Activated naive CD8-positive, alpha-beta T cell treated with anti-CD3 and anti-CD28 coated beads, Interleukin-2, amount 10 ng/mL, durations not matched to agents 7 days and 5 days (primary cell): ENCODE measurements around the gene FSD1L. TPM values are rescaled to one million over a fixed set of nuclear protein-coding genes. Genes with fewer than 3 reads are reported as not detected.
"Not testable (repeated sequence)": the region's sequence is repeated elsewhere in the genome, so short reads cannot be mapped to it uniquely, and the experiment has no call there.

Experiments used
- ATAC-seq: fragments of 150-1000 bp; cut with Tn5 transposase; one replicate; pipeline ENCODE4 v1.10.0; 2021; ENCODE audit warnings: low read depth, moderate library complexity
- POLR2A ChIA-PET: fragments of 350-600 bp; sonication (Branson Sonifier 250); formaldehyde crosslinking; loops from one replicate; lab custom pipeline; 2021; ENCODE audit warnings: antibody characterized with exemption; lab: Charles Lee
- DNase-seq: peaks from one replicate; pipeline ENCODE4 v3.0.0; 2021
- H3K27ac Mint-ChIP-seq: one replicate; pipeline ENCODE4 v1.8.0; 2022; ENCODE audit warnings: mild to moderate bottlenecking, mixed read lengths
- H3K27me3 Mint-ChIP-seq: one replicate; pipeline ENCODE4 v1.8.0; 2022; ENCODE audit warnings: mild to moderate bottlenecking, moderate library complexity, mixed read lengths
- H3K36me3 Mint-ChIP-seq: one replicate; pipeline ENCODE4 v1.8.0; 2021; ENCODE audit warnings: mild to moderate bottlenecking, mixed read lengths
- H3K4me1 Mint-ChIP-seq: one replicate; pipeline ENCODE4 v1.8.0; 2021; ENCODE audit warnings: mixed read lengths
- H3K4me3 Mint-ChIP-seq: one replicate; pipeline ENCODE4 v1.8.0; 2022; ENCODE audit warnings: mild to moderate bottlenecking, moderate library complexity, mixed read lengths
- H3K9me3 Mint-ChIP-seq: one replicate; pipeline ENCODE4 v1.8.0; 2021; ENCODE audit warnings: mixed read lengths
- total RNA-seq, 2 experiments: library from RNA; stranded (reverse); gene quantifications; one replicate each; pipeline ENCODE4 v1.2.3, GENCODE V29; 2021

The FSD1L gene
- total RNA-seq, 2 experiments from 2014 or later, result 4.8 to 4.9 TPM

DNA sequence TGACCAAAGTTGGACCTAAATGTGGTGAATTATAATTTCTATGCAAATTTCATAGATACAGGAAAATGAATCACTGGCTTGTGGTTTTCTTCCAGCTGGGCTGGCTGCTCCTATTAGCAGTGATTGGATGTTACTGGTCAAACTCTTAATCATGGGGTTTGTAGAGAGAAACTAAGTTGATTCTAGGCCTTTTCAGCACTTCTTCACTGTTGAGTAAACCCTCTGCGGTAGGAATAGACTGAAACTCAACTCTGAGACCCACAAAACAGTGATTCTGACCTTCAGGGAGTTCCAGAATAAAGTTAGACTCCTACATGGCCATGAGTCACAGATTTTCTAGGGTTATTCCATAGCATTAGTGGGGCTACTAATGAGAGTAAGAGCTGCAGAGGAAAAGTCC is 62.2 kb downstream of the FSD1L start:
- no peak for DNase-seq
- Mint-ChIP-seq H3K4me1 (no peaks in the 10 kb centered on the region), H3K27me3 (no peaks in the 10 kb centered on the region), H3K4me3 (no peak overlapping the region), H3K36me3 (peaks cover 4% of the 10 kb centered on the region), H3K9me3 (no peaks in the 10 kb centered on the region), H3K27ac (no peak overlapping the region)
- POLR2A ChIA-PET, result no interaction called here
- no peak for ATAC-seq

DNA sequence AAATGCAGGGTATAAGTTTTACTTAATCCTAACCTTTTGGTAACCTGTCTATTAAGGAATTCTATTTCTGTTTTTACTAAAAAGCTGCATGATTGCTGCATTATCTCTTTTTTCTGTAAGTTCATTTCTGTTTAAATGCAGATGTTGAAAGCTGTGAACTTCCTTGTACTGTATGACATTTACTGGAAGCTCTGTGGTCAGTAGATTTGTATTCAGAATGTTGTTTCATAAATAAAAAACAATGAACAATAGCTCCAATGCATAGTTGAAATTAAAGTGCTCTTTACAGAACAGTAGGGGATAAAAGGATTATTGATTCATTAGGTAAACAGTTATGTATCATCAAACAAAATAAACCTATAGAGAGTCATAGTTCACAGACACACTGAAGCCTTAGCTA is 63.6 kb downstream of the FSD1L start:
- Mint-ChIP-seq H3K9me3 (no peaks in the 10 kb centered on the region), H3K4me1 (no peaks in the 10 kb centered on the region), H3K4me3 (no peak overlapping the region), H3K27me3 (no peaks in the 10 kb centered on the region), H3K36me3 (peaks cover 6% of the 10 kb centered on the region), H3K27ac (no peak overlapping the region)
- POLR2A ChIA-PET, result no interaction called here
- ATAC-seq (no peak), DNase-seq (no peak)

DNA sequence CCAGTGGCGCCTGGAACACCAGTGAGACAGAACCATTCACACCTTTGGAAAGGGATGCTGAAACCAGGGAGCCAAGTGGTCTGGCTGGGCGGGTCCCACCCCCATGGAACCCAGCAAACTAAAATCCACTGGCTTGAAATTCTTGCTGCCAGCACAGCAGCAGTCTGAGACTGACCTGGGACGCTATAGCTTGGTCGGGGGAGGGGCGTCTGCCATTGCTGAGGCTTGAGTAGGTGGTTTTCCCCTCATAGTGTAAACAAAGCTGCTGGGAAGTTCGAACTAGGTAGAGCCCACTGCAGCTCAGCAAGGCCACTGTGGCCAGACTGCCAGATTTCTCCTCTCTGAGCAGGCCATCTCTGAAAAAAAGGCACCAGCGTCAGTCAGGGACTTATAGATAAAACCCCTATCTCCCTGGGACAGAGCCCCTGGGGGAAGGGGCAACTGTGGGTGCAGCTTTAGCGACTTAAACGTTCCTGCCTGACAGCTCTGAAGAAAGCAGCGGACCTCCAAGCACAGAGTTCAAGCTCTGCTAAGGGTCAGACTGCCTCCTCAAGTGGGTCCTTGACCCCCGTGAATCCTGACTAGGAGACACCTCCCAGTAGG is 68.1 kb downstream of the FSD1L start:
- no peak for ATAC-seq
- no peaks in the 10 kb centered on the region for H3K9me3 Mint-ChIP-seq
- no peak overlapping the region for H3K4me3 Mint-ChIP-seq
- POLR2A ChIA-PET, result no interaction called here
- no peaks in the 10 kb centered on the region for H3K4me1 Mint-ChIP-seq
- H3K27me3 Mint-ChIP-seq, result no peaks in the 10 kb centered on the region
- no peak for DNase-seq
- peaks cover 5% of the 10 kb centered on the region for H3K36me3 Mint-ChIP-seq
- no peak overlapping the region for H3K27ac Mint-ChIP-seq

DNA sequence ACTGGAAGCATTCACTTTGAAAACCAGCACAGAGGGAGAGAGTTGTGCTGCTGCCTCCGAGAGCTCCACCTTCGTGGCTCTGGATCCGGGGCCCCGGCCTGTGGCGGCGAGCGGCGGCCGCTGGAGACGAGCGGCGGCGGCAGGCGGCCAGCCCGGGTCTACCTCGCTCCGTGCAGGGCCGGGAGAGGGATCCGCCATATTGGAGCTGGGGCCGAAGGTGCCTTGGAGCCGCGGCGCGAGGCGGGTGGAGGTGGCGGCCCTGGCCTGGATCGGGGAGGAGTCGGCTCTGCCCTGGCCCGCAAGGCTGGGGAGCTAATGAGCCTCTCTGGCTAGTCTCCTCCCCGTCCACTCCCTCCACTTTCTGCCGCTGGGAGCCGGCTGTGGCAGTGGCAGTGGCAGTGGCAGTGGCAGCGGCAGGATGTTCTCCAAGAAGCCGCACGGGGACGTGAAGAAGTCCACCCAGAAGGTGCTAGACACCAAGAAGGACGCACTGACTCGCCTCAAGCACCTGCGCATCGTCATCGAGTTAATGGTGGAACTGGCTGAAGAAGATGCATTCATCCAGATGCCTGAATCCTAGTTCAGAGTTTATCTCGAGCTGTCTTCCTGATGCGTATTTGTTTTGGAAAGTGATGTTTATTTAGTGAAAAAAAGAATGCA is 72.0 kb downstream of the FSD1L start:
- H3K27me3 Mint-ChIP-seq, H3K36me3 Mint-ChIP-seq, POLR2A ChIA-PET, H3K27ac Mint-ChIP-seq, H3K9me3 Mint-ChIP-seq, H3K4me1 Mint-ChIP-seq, H3K4me3 Mint-ChIP-seq: not testable (repeated sequence)
- ATAC-seq, result peak; percentile 95
- peak; percentile 64 for DNase-seq

DNA sequence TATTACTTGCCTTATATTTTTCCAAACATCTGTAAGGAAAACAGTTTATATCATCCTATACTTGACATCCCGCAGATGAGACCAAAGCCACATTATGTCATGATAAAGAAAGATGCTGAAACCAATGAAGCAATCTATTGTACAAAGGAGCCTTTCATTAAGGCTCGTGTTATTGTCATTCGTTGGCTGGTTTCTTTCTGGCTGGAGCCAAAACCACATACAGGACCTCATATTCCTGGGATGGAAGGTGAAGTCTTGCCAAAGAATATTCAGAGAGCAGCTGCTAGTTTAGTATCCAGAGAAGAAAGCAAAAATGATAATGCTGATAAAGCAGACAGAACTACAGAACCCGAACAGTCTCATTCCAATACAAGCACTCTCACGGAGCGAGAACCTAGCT is 73.2 kb downstream of the FSD1L start:
- H3K36me3 Mint-ChIP-seq, DNase-seq, H3K9me3 Mint-ChIP-seq, H3K4me1 Mint-ChIP-seq, H3K4me3 Mint-ChIP-seq, H3K27ac Mint-ChIP-seq, H3K27me3 Mint-ChIP-seq, ATAC-seq, POLR2A ChIA-PET: not testable (repeated sequence)

DNA sequence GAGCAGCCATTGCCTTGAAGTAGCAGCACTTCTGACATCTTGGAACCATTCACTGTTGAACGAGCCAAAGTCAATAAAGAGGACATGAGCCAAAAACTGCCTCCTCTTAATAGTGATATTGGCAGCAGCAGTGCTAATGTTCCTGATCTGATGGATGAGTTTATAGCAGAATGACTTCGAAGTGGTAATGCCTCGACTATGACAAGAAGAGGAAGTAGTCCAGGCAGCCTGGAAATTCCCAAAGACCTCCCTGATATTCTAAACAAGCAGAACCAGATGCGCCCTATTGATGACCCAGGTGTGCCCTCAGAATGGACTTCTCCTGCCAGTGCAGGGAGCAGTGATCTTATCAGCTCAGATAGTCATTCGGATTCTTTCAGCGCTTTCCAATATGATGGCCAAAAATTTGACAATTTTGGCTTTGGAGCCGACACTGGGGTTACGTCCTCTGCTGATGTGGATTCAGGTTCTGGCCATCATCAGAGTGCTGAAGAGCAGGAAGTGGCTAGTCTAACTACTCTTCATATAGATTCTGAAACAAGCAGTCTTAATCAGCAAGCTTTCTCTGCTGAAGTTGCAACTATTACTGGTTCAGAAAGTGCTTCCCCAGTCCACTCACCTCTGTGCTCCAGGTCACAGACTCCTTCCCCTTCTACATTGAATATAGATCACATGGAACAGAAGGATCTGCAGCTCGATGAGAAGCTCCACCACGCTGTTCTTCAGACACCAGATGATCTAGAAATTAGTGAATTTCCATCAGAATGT is 75.0 kb downstream of the FSD1L start:
- H3K4me3 Mint-ChIP-seq, POLR2A ChIA-PET, H3K9me3 Mint-ChIP-seq, H3K36me3 Mint-ChIP-seq, ATAC-seq, DNase-seq, H3K27me3 Mint-ChIP-seq, H3K27ac Mint-ChIP-seq, H3K4me1 Mint-ChIP-seq: not testable (repeated sequence)

DNA sequence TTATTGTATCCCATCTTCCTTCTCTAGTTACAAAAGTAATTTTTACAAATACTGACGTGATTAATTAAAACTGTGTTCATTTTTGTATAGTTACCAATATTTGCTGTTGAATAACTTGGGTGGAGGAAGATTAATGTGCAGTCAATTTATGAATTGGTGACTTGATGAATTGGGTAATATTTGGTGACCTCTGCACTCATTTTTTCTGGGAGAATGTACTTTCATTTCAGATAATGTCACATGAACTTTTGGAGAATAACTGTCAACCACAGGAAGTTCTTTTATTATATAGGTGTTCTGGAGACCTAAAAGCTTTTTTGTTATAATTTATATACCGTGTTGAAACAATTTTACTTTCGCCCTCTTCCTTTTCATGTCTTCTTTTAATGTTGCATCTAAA is 83.7 kb downstream of the FSD1L start:
- Mint-ChIP-seq H3K27me3 (no peaks in the 10 kb centered on the region), H3K27ac (peak overlapping the region; percentile 62), H3K4me3 (peak overlapping the region; percentile 51), H3K9me3 (peaks cover 6% of the 10 kb centered on the region), H3K4me1 (peaks cover 15% of the 10 kb centered on the region), H3K36me3 (peaks cover 18% of the 10 kb centered on the region)
- POLR2A ChIA-PET, result no interaction called here
- ATAC-seq, result no peak
- DNase-seq, result no peak

DNA sequence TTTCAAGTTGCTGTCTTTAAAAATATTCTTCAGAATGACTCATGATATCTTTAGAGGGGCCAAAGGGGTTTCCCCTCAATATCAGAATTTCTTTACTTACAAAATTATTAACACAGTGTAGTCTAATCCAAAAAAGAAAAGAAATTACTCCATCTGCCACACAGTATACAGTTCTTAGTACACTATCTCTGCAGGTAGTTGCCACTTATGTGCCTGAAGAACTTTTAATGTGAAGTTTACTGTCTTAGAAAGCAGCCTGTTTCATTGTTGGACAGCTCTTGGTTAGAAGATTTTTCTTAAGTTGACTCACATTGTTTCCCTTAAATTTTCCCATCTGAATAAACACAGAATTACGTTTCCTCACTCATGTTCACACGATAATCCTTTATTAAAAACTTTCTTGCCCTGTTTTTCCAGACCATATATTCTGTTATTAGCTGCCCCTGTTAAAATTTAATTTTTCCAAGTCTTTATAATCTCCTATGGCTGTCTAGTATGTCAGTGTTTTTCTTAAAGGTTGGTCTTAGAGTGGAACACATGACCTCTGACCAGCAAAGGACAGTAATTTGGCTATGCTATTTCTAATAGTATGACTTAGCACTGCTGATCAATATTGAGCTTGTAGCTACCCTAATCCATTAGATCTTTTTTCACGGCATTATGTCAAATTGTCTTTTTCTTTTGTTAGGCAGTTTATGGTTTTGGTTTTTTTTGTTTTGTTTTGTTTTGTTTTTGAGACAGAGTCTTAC is 88.3 kb downstream of the FSD1L start:
- ATAC-seq, result no peak
- H3K36me3 Mint-ChIP-seq, result peaks cover 12% of the 10 kb centered on the region
- no peak overlapping the region for H3K4me3 Mint-ChIP-seq
- H3K9me3 Mint-ChIP-seq, result no peaks in the 10 kb centered on the region
- no peak overlapping the region for H3K27ac Mint-ChIP-seq
- peaks cover 12% of the 10 kb centered on the region for H3K4me1 Mint-ChIP-seq
- no peak for DNase-seq
- POLR2A ChIA-PET, result no interaction called here
- H3K27me3 Mint-ChIP-seq, result no peaks in the 10 kb centered on the region

DNA sequence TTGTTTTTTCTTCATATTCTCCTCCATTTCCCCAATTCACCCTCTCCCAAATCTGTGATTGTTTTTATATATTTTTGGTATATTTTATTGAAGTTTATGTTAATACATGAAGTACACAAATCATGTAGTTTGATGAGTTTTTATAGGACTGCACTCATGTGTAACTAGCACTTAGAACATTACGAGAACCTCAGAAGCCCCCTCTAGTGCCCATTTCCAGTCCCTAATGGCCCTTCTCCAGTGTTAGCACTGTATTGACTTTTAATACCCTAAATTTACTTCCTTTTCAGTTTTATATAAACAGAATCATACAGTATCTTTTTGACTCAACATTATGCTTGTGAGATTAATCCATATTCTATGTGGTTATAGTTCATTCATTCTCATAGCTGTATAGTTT is 91.6 kb downstream of the FSD1L start:
- H3K9me3 Mint-ChIP-seq, result peaks cover 2% of the 10 kb centered on the region
- DNase-seq (no peak), ATAC-seq (no peak)
- peaks cover 10% of the 10 kb centered on the region for H3K36me3 Mint-ChIP-seq
- H3K27ac Mint-ChIP-seq, result no peak overlapping the region
- H3K4me1 Mint-ChIP-seq, result no peaks in the 10 kb centered on the region
- H3K4me3 Mint-ChIP-seq, result no peak overlapping the region
- POLR2A ChIA-PET, result no interaction called here
- H3K27me3 Mint-ChIP-seq, result no peaks in the 10 kb centered on the region

DNA sequence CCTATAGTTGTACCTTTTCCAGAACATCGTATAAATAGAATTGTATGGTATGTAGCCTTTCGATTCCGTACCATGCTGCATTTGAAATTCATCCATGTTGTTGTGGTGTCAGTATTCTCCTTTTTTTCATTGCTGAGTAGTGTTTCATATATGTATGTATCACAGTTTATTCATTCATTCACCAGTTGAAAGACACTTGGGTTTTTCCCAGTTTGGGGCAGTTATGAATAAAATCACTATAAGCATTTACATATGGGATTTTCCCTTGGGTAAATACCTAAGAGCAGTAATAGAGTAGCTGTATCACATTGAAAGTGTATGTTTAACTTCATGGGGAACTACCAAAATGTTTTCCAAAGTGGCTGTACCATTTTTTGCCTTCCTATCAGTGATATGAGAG is 94.0 kb downstream of the FSD1L start:
- H3K4me3 Mint-ChIP-seq, result no peak overlapping the region
- peaks cover 2% of the 10 kb centered on the region for H3K9me3 Mint-ChIP-seq
- no peak for DNase-seq
- H3K36me3 Mint-ChIP-seq, result peaks cover 2% of the 10 kb centered on the region
- ATAC-seq, result no peak
- H3K27me3 Mint-ChIP-seq, result no peaks in the 10 kb centered on the region
- H3K27ac Mint-ChIP-seq, result no peak overlapping the region
- POLR2A ChIA-PET, result no interaction called here
- H3K4me1 Mint-ChIP-seq, result no peaks in the 10 kb centered on the region

DNA sequence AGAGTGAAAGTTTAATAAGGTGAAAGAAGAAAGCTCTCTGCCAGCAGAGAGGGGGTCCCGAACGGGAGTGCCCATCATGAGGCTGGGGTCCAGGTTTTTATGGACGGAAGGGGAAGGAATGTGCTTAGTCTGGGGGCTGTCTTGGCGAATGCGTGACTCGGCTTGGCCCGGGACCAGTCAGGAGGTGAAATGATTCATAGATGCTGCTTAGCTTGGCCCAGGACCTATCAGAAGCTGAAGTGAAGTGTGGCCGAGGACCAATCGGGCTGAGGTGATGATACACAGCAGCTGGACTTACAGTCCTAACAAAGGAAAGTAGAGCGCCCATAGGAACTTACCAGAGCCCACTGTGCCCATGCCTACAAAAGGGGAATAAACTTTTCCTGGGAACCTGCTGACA is 106.2 kb downstream of the FSD1L start:
- H3K4me1 Mint-ChIP-seq, result peaks cover 10% of the 10 kb centered on the region
- POLR2A ChIA-PET, result no interaction called here
- H3K27me3 Mint-ChIP-seq, result no peaks in the 10 kb centered on the region
- no peak overlapping the region for H3K4me3 Mint-ChIP-seq
- H3K36me3 Mint-ChIP-seq, result no peaks in the 10 kb centered on the region
- no peaks in the 10 kb centered on the region for H3K9me3 Mint-ChIP-seq
- no peak for DNase-seq
- H3K27ac Mint-ChIP-seq, result no peak overlapping the region
- ATAC-seq, result no peak

DNA sequence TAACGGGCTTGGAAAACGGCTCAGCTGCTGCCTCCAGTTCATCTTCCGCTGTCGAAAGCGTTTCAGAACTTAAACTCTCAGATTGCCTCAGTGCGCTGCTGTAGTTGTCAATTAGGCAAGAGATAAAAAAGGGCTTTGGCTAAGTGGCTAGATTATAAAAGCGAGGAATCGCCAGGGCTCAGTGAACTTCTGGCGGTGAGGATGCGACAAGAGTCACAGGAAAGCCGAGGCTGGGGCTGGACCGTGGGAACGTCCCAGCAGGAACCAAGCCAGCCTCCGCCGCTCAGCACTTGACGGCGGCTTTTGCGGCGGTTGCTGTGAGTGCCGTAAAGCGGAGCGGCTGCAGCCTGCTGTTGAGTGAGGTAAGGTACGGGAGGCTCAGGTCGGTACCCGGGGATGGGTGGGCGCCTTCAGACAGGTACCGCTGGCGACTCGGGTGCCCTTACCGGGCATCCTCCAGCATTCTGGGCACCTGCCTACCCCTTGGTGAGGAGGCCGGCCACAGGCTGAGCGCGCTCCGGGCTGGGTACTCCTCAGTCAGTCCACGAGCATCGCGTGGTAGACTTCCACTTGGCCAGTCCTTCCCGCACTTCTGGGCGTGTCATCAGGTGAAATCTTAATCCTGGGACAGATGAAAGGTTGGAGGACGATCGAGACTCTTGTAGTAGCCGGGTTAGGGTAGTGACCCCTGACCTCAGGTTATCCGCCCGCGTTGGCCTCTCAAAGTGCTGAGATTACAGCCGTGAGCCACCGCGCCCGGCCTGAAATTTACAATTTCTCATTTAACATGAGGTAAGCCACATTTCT is 110.2 kb downstream of the FSD1L start, which contains the start of gene FKTN:
FKTN (plus strand) TSS at position 328 of the 807 bp plus-strand sequence. CDS start 16,902 bp downstream, outside the sequence.
- H3K36me3 Mint-ChIP-seq, result peaks cover 21% of the 10 kb centered on the region
- ATAC-seq, result peak; percentile 96
- POLR2A ChIA-PET, result interaction anchor here (0.7 kb wide), 1 partner anchor 352 kb away, joined by 4 read pairs; no protein-coding TSS in a partner anchor

DNA sequence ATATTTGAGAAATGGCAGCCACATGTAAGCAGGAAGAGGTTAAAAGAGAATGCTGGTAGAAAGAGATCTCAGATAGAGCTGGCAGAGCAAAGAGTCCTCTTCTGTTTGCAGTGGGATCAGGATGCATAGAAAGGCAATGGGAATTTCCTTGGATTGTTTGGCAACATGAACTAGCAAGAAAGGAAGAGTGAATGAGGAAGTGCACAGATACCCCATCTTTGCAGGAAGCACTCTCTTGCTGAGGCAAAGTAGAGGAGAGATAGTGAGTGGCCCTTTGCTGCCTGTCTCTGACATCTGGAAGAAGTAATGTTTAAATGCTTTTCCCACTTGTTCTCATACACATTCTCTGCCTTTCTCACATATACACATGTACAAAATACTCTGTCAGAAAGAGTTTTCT is 124.6 kb downstream of the FSD1L start:
- Mint-ChIP-seq H3K4me1 (no peaks in the 10 kb centered on the region), H3K27me3 (no peaks in the 10 kb centered on the region), H3K27ac (no peak overlapping the region), H3K4me3 (no peak overlapping the region), H3K9me3 (peaks cover 8% of the 10 kb centered on the region), H3K36me3 (peaks cover 29% of the 10 kb centered on the region)
- DNase-seq, result no peak
- ATAC-seq, result no peak
- POLR2A ChIA-PET, result no interaction called here

More for the DNA sequence above, 110.2 kb downstream of the FSD1L start, which contains the start of gene FKTN:
- Mint-ChIP-seq H3K4me1 (peaks cover 13% of the 10 kb centered on the region), H3K9me3 (peaks cover 9% of the 10 kb centered on the region), H3K4me3 (peak within 1 kb of the TSS; percentile 93), H3K27ac (peak within 1 kb of the TSS; percentile 80), H3K27me3 (no peaks in the 10 kb centered on the region)
- peak; percentile 84 for DNase-seq
